VCaP (cell line): Measurements from ENCODE around the gene NUDT2.
"Not testable (repeated sequence)": the region's sequence is repeated elsewhere in the genome, so short reads cannot be mapped to it uniquely, and the experiment has no call there.

Experiments used
- H3K27ac ChIP-seq: fragments of 450-650 bp; 2 replicates; pipeline ENCODE4 v1.5.1; 2017
- CTCF ChIP-seq: fragments of 450-650 bp; conservative IDR thresholded peaks from 2 replicates; pipeline ENCODE4 v1.5.1; 2017; ENCODE audit warnings: mild to moderate bottlenecking, moderate library complexity

The NUDT2 gene

GRCh38 chr9:34347800-34348158, 18.4 kb downstream of the NUDT2 start:
- H3K27ac ChIP-seq = no peak overlapping the region
- no peak for TF ChIP-seq CTCF

GRCh38 chr9:34349324-34349723, 20.0 kb downstream of the NUDT2 start:
- no peak overlapping the region for H3K27ac ChIP-seq
- no peak for TF ChIP-seq CTCF

- not testable (repeated sequence) for H3K27ac ChIP-seq
Observed at GRCh38 chr9:34352122-34352652, 22.8 kb downstream of the NUDT2 start.

- H3K27ac ChIP-seq = not testable (repeated sequence)
Observed at GRCh38 chr9:34352957-34353356, 23.6 kb downstream of the NUDT2 start.

- no peak overlapping the region for H3K27ac ChIP-seq
- TF ChIP-seq CTCF = no peak
Observed at GRCh38 chr9:34362614-34363214, 33.3 kb downstream of the NUDT2 start.

- no peak overlapping the region for H3K27ac ChIP-seq
- TF ChIP-seq CTCF = no peak
Observed at GRCh38 chr9:34363619-34364351, 34.4 kb downstream of the NUDT2 start.

- TF ChIP-seq CTCF = no peak
- H3K27ac ChIP-seq = no peak overlapping the region
Observed at GRCh38 chr9:34365282-34365681, 35.9 kb downstream of the NUDT2 start.

GRCh38 chr9:34366365-34366764, 37.0 kb downstream of the NUDT2 start:
- H3K27ac ChIP-seq = no peak overlapping the region
- no peak for TF ChIP-seq CTCF

GRCh38 chr9:34367751-34368410, 38.5 kb downstream of the NUDT2 start:
- H3K27ac ChIP-seq = not testable (repeated sequence)

- not testable (repeated sequence) for H3K27ac ChIP-seq
Observed at GRCh38 chr9:34368796-34369195, 39.4 kb downstream of the NUDT2 start.
